MCF 10A (cell line): Measurements from ENCODE around the gene SH3GL3. TPM values are rescaled to one million over a fixed set of nuclear protein-coding genes. Genes with fewer than 3 reads are reported as not detected.

Experiments
- BruUV-seq: library from RNA; stranded (reverse); fragments of 400-500 nt; replicated peaks from 2 replicates; lab custom pipeline; 2021; lab: Mats Ljungman, UMichigan
- CTCF ChIA-PET: fragments of 300-600 bp; sonication (Branson Sonifier 250); formaldehyde crosslinking; extraction: SDS; loops from one replicate; lab custom pipeline; 2021; ENCODE audit warnings: antibody characterized with exemption, inconsistent platforms; lab: Yijun Ruan, JAX
- POLR2A ChIA-PET: fragments of 300-600, 350-650 bp; sonication (Branson Sonifier 250); formaldehyde crosslinking; extraction: SDS; loops from one replicate; lab custom pipeline; 2020; ENCODE audit warnings: antibody characterized with exemption, inconsistent platforms; lab: Yijun Ruan, JAX
- DNase-seq: peaks from one replicate; pipeline ENCODE4 v3.0.0-alpha.2; 2018; ENCODE audit not compliant: unreplicated experiment
- H3K27ac Mint-ChIP-seq: one replicate; pipeline ENCODE4 v1.8.0; 2022; ENCODE audit warnings: mild to moderate bottlenecking, low read depth, mixed read lengths; ENCODE audit not compliant: unreplicated experiment
- H3K27me3 Mint-ChIP-seq: one replicate; pipeline ENCODE4 v1.8.0; 2022; ENCODE audit warnings: mixed read lengths; ENCODE audit not compliant: insufficient read depth, unreplicated experiment
- H3K36me3 Mint-ChIP-seq: one replicate; pipeline ENCODE4 v1.8.0; 2022; ENCODE audit warnings: mild to moderate bottlenecking, moderate library complexity, mixed read lengths; ENCODE audit not compliant: insufficient read depth, unreplicated experiment
- H3K4me1 Mint-ChIP-seq: one replicate; pipeline ENCODE4 v1.8.0; 2022; ENCODE audit warnings: mixed read lengths; ENCODE audit not compliant: insufficient read depth, unreplicated experiment
- H3K4me3 Mint-ChIP-seq: one replicate; pipeline ENCODE4 v1.8.0; 2022; ENCODE audit warnings: mild to moderate bottlenecking, moderate library complexity, mixed read lengths; ENCODE audit not compliant: unreplicated experiment
- H3K9me3 Mint-ChIP-seq: one replicate; pipeline ENCODE4 v1.8.0; 2022; ENCODE audit warnings: mixed read lengths; ENCODE audit not compliant: unreplicated experiment
- intact Hi-C: fragments of 100-400 bp; cut with micrococcal nuclease; formaldehyde crosslinking; loops from 2 replicates; pipeline ENCODE4 v1.14.1; 2022
- total RNA-seq: library from RNA; stranded (reverse); gene quantifications from 2 replicates; pipeline ENCODE4 v1.2.3, GENCODE V29; 2022
- TF ChIP-seq, protein P1 (sequence below): fragments of 200-600 bp; IDR thresholded peaks from one replicate; pipeline ENCODE4 v1.8.0; 2022; ENCODE audit warnings: antibody characterized with exemption, mild to moderate bottlenecking; ENCODE audit not compliant: unreplicated experiment

Gene SH3GL3
- total RNA-seq, 1 experiment from 2014 or later = 0.19 TPM

DNA sequence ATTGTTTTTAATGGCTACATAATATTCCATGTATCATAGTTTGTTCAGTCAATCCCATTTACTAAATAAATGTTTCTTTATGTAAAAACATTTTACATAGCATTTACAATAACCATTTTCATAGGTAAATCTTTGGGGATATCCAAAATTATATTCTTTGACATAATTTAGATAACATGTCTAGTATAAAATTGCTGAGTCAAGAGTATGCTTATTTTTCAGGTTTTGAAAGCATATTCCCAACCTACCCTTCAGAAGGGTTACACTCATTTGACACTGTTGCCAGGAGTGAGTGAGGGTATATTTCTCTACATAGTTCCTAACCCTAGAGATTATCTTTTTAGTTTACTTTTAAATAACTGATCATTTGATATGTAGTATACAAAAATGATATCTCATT, 122.2 kb downstream of the SH3GL3 start:
- Mint-ChIP-seq H3K27ac (no peak overlapping the region), H3K9me3 (no peaks in the 10 kb centered on the region), H3K4me1 (peaks cover 2% of the 10 kb centered on the region), H3K27me3 (no peaks in the 10 kb centered on the region), H3K36me3 (no peaks in the 10 kb centered on the region), H3K4me3 (no peak overlapping the region)
- ChIA-PET CTCF (interaction anchor here (0.5 to 4.5 kb wide), 6 partner anchors 9 to 575 kb away, joined by 3 to 68 read pairs (median 7); partner anchors contain the start of gene SH3GL3), POLR2A (no interaction called here)
- no TSS peak for BruUV-seq
- intact Hi-C loops = no loop called here
- TF ChIP-seq, protein P1, sequence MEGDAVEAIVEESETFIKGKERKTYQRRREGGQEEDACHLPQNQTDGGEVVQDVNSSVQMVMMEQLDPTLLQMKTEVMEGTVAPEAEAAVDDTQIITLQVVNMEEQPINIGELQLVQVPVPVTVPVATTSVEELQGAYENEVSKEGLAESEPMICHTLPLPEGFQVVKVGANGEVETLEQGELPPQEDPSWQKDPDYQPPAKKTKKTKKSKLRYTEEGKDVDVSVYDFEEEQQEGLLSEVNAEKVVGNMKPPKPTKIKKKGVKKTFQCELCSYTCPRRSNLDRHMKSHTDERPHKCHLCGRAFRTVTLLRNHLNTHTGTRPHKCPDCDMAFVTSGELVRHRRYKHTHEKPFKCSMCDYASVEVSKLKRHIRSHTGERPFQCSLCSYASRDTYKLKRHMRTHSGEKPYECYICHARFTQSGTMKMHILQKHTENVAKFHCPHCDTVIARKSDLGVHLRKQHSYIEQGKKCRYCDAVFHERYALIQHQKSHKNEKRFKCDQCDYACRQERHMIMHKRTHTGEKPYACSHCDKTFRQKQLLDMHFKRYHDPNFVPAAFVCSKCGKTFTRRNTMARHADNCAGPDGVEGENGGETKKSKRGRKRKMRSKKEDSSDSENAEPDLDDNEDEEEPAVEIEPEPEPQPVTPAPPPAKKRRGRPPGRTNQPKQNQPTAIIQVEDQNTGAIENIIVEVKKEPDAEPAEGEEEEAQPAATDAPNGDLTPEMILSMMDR = no peak
- DNase-seq = no peak

DNA sequence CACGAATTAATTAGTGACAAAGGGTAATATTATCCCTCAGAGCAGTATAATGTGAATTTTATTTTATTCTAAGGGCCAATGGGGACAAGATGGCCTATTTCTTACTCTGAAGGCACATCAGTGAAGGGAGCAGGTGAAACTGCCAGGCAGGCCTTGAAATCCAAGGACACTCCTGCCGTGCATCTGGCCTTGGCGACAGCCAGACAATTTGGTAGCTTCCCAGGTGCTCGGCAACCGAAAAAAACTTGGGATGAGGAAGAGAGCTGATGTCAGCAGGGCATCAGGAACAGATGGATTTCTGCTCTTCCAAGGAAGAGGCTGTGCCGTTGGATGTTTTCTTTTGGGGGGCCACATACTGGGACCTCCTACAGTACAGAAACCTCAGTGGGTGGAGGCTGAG, 123.6 kb downstream of the SH3GL3 start:
- TF ChIP-seq, protein P1 = no peak
- DNase-seq = no peak
- H3K4me3 Mint-ChIP-seq = no peak overlapping the region
- POLR2A ChIA-PET = no interaction called here
- H3K27ac Mint-ChIP-seq = no peak overlapping the region
- H3K27me3 Mint-ChIP-seq = no peaks in the 10 kb centered on the region
- intact Hi-C loops = no loop called here
- CTCF ChIA-PET = interaction anchor here (0.5 to 2.2 kb wide), 17 partner anchors 8 to 464 kb away, joined by 3 to 8 read pairs (median 4); no protein-coding TSS in a partner anchor
- no TSS peak for BruUV-seq
- H3K4me1 Mint-ChIP-seq = peaks cover 7% of the 10 kb centered on the region
- H3K36me3 Mint-ChIP-seq = no peaks in the 10 kb centered on the region
- H3K9me3 Mint-ChIP-seq = no peaks in the 10 kb centered on the region

DNA sequence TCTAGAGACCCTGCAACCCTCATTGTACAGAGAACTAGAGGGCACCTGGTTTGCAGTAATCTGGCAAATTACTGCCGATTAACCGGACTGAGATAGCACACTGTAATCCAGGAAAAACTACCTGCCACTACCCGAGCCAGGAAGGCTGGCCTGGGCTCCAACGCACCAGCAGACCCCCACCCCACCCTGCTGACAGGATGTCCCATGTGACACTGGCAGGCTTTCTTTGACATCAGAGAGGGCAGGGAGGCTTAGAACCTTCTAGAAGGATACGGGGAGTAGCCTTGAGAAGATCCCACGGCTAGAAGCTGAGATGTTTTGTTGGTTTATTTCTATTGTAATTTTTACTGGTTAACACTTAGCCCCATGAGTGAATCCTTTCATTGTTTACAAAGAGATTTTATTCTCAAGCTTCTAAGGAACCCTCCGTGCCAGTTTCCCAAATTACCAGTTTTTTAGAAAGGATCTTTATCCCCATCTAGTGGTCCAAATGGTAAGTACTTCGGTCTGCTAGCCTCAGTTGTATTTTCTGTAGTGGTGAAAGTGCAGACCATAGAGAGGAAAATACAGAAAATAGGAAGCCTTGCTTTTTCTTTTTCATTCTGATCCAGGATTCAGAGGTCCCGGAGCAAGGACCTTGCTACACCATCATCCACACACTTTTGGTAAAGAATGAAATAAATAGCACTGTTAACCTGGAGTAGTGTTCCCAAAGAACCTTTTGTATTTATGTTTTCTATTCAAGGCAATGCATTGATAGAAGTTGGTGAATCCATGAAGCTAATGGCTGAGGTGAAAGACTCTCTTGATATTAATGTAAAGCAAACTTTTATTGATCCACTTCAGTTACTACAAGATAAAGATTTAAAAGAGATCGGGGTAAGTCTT, 124.9 kb downstream of the SH3GL3 start:
- H3K27me3 Mint-ChIP-seq = no peaks in the 10 kb centered on the region
- H3K4me1 Mint-ChIP-seq = peaks cover 7% of the 10 kb centered on the region
- DNase-seq = peak; percentile 43
- no peaks in the 10 kb centered on the region for H3K9me3 Mint-ChIP-seq
- no peak overlapping the region for H3K4me3 Mint-ChIP-seq
- POLR2A ChIA-PET = no interaction called here
- CTCF ChIA-PET = interaction anchor here (0.6 to 3.7 kb wide), 22 partner anchors 9 to 814 kb away, joined by 3 to 18 read pairs (median 4); partner anchors contain the start of gene C15orf40
- TF ChIP-seq, protein P1 = peak; percentile 64
- intact Hi-C loops = loop anchor here (1.0 to 2.0 kb wide), 2 partner anchors 175 to 463 kb away; no protein-coding TSS in a partner anchor
- H3K27ac Mint-ChIP-seq = no peak overlapping the region
- no TSS peak for BruUV-seq
- no peaks in the 10 kb centered on the region for H3K36me3 Mint-ChIP-seq

DNA sequence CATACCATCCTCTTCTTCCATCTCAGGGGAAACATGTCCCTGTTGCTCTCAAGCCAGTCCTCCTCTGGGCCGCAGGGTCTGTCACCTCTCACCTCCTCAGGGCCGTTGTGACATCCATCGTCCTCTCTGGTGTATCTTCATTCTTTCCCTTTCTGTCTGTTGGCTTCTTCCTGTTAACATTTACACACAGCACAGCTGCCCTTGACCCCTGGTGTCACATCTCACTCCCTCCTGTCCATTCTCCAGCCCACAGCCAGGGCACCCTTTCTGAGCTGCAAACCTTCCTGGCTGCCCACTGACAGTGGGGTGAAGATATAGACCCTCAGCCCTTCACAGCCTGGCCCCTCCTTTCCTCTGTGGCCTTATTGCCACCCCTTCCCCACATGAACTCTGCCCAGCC, 127.2 kb downstream of the SH3GL3 start:
- CTCF ChIA-PET = interaction anchor here (0.6 to 3.7 kb wide), 10 partner anchors 9 to 460 kb away, joined by 3 to 18 read pairs (median 5); no protein-coding TSS in a partner anchor
- H3K4me3 Mint-ChIP-seq = no peak overlapping the region
- no peaks in the 10 kb centered on the region for H3K36me3 Mint-ChIP-seq
- POLR2A ChIA-PET = interaction anchor here (0.7 to 1.4 kb wide), 2 partner anchors 12 to 44 kb away, joined by 3 to 5 read pairs; no protein-coding TSS in a partner anchor
- H3K27me3 Mint-ChIP-seq = no peaks in the 10 kb centered on the region
- DNase-seq = no peak
- intact Hi-C loops = no loop called here
- peaks cover 7% of the 10 kb centered on the region for H3K4me1 Mint-ChIP-seq
- no TSS peak for BruUV-seq
- H3K9me3 Mint-ChIP-seq = no peaks in the 10 kb centered on the region
- no peak overlapping the region for H3K27ac Mint-ChIP-seq
- TF ChIP-seq, protein P1 = no peak
